ENCODE measurements around the gene RASD1.

The RASD1 gene

GRCh38 chr17:17453088-17453487 is 43.1 kb downstream of the RASD1 start:
- no peaks in the 10 kb centered on the region for H3K4me1 ChIP-seq (ENCODE audit: control insufficient read depth, insufficient read depth, low read length)
- H3K9ac ChIP-seq (ENCODE audit: low read length in 2 of 2) = no peak overlapping the region
- no peaks in the 10 kb centered on the region for H3K36me3 ChIP-seq (ENCODE audit: control insufficient read depth in 2 of 2, insufficient read depth in 2 of 2, low read length in 2 of 2)
- no peak overlapping the region for H3K4me3 ChIP-seq (ENCODE audit: low read length in 2 of 2)
- H3K27me3 ChIP-seq (ENCODE audit: control insufficient read depth in 1 of 2, insufficient read depth in 2 of 2, low read length in 2 of 2) = peaks cover 4 to 13% of the 10 kb centered on the region in 2 donors
- no peaks in the 10 kb centered on the region for H3K9me3 ChIP-seq (ENCODE audit: control insufficient read depth in 2 of 2, low read length in 2 of 2)
- no peak overlapping the region for H3K27ac ChIP-seq (ENCODE audit: low read length)

- no peaks in the 10 kb centered on the region for H3K4me1 ChIP-seq (ENCODE audit: control insufficient read depth, insufficient read depth, low read length)
- no peak overlapping the region for H3K9ac ChIP-seq (ENCODE audit: low read length in 2 of 2)
- H3K36me3 ChIP-seq (ENCODE audit: control insufficient read depth in 2 of 2, insufficient read depth in 2 of 2, low read length in 2 of 2) = no peaks in the 10 kb centered on the region
- H3K9me3 ChIP-seq (ENCODE audit: control insufficient read depth in 2 of 2, low read length in 2 of 2) = no peaks in the 10 kb centered on the region
- H3K4me3 ChIP-seq (ENCODE audit: low read length in 2 of 2) = no peak overlapping the region
- H3K27ac ChIP-seq (ENCODE audit: low read length) = no peak overlapping the region
- H3K27me3 ChIP-seq (ENCODE audit: control insufficient read depth in 1 of 2, insufficient read depth in 2 of 2, low read length in 2 of 2) = peaks cover 4% of the 10 kb centered on the region in 2 donors
These were observed 47.5 kb downstream of the RASD1 start for GRCh38 chr17:17448723-17449122.

GRCh38 chr17:17448076-17448475 is 48.1 kb downstream of the RASD1 start:
- no peak overlapping the region for H3K4me3 ChIP-seq (ENCODE audit: low read length in 2 of 2)
- H3K36me3 ChIP-seq (ENCODE audit: control insufficient read depth in 2 of 2, insufficient read depth in 2 of 2, low read length in 2 of 2) = no peaks in the 10 kb centered on the region
- peaks cover 4 to 7% of the 10 kb centered on the region in 2 donors for H3K27me3 ChIP-seq (ENCODE audit: control insufficient read depth in 1 of 2, insufficient read depth in 2 of 2, low read length in 2 of 2)
- no peak overlapping the region for H3K9ac ChIP-seq (ENCODE audit: low read length in 2 of 2)
- H3K4me1 ChIP-seq (ENCODE audit: control insufficient read depth, insufficient read depth, low read length) = no peaks in the 10 kb centered on the region
- H3K27ac ChIP-seq (ENCODE audit: low read length) = no peak overlapping the region
- H3K9me3 ChIP-seq (ENCODE audit: control insufficient read depth in 2 of 2, low read length in 2 of 2) = no peaks in the 10 kb centered on the region

- Histone ChIP-seq H3K4me1 (ENCODE audit: control insufficient read depth, insufficient read depth, low read length) (no peaks in the 10 kb centered on the region), H3K36me3 (ENCODE audit: control insufficient read depth in 2 of 2, insufficient read depth in 2 of 2, low read length in 2 of 2) (no peaks in the 10 kb centered on the region), H3K27me3 (ENCODE audit: control insufficient read depth in 1 of 2, insufficient read depth in 2 of 2, low read length in 2 of 2) (peaks cover 4 to 7% of the 10 kb centered on the region in 2 donors), H3K9me3 (ENCODE audit: control insufficient read depth in 2 of 2, low read length in 2 of 2) (no peaks in the 10 kb centered on the region), H3K4me3 (ENCODE audit: low read length in 2 of 2) (no peak overlapping the region), H3K9ac (ENCODE audit: low read length in 2 of 2) (no peak overlapping the region), H3K27ac (ENCODE audit: low read length) (no peak overlapping the region)
These were observed 48.9 kb downstream of the RASD1 start for GRCh38 chr17:17447264-17447663.

- H3K27me3 ChIP-seq (ENCODE audit: control insufficient read depth in 1 of 2, insufficient read depth in 2 of 2, low read length in 2 of 2) = peaks cover 4 to 7% of the 10 kb centered on the region in 2 donors
- H3K9me3 ChIP-seq (ENCODE audit: control insufficient read depth in 2 of 2, low read length in 2 of 2) = no peaks in the 10 kb centered on the region
- H3K27ac ChIP-seq (ENCODE audit: low read length) = no peak overlapping the region
- no peak overlapping the region for H3K4me3 ChIP-seq (ENCODE audit: low read length in 2 of 2)
- H3K4me1 ChIP-seq (ENCODE audit: control insufficient read depth, insufficient read depth, low read length) = no peaks in the 10 kb centered on the region
- no peak overlapping the region for H3K9ac ChIP-seq (ENCODE audit: low read length in 2 of 2)
- H3K36me3 ChIP-seq (ENCODE audit: control insufficient read depth in 2 of 2, insufficient read depth in 2 of 2, low read length in 2 of 2) = no peaks in the 10 kb centered on the region
These were observed 49.5 kb downstream of the RASD1 start for GRCh38 chr17:17446666-17447155.

GRCh38 chr17:17445925-17446665 is 50.1 kb downstream of the RASD1 start:
- Histone ChIP-seq H3K4me1 (ENCODE audit: control insufficient read depth, insufficient read depth, low read length) (no peaks in the 10 kb centered on the region), H3K27me3 (ENCODE audit: control insufficient read depth in 1 of 2, insufficient read depth in 2 of 2, low read length in 2 of 2) (peaks cover 4 to 7% of the 10 kb centered on the region in 2 donors), H3K36me3 (ENCODE audit: control insufficient read depth in 2 of 2, insufficient read depth in 2 of 2, low read length in 2 of 2) (no peaks in the 10 kb centered on the region), H3K27ac (ENCODE audit: low read length) (no peak overlapping the region), H3K9me3 (ENCODE audit: control insufficient read depth in 2 of 2, low read length in 2 of 2) (no peaks in the 10 kb centered on the region), H3K4me3 (ENCODE audit: low read length in 2 of 2) (no peak overlapping the region), H3K9ac (ENCODE audit: low read length in 2 of 2) (no peak overlapping the region)

GRCh38 chr17:17445296-17445924 is 50.8 kb downstream of the RASD1 start:
- H3K27me3 ChIP-seq (ENCODE audit: control insufficient read depth in 1 of 2, insufficient read depth in 2 of 2, low read length in 2 of 2) = peaks cover 4 to 7% of the 10 kb centered on the region in 2 donors
- H3K36me3 ChIP-seq (ENCODE audit: control insufficient read depth in 2 of 2, insufficient read depth in 2 of 2, low read length in 2 of 2) = no peaks in the 10 kb centered on the region
- H3K27ac ChIP-seq (ENCODE audit: low read length) = no peak overlapping the region
- H3K4me1 ChIP-seq (ENCODE audit: control insufficient read depth, insufficient read depth, low read length) = no peaks in the 10 kb centered on the region
- H3K9me3 ChIP-seq (ENCODE audit: control insufficient read depth in 2 of 2, low read length in 2 of 2) = no peaks in the 10 kb centered on the region
- no peak overlapping the region for H3K4me3 ChIP-seq (ENCODE audit: low read length in 2 of 2)
- H3K9ac ChIP-seq (ENCODE audit: low read length in 2 of 2) = no peak overlapping the region
